GM18526 (cell line): ENCODE data around the gene TBX6.

Experiments used
- POLR2A ChIP-seq: IDR thresholded peaks from 3 replicates; pipeline ENCODE4 v1.6.1; 2011; ENCODE audit not compliant: insufficient read length; ENCODE audit errors: extremely low read depth

Gene TBX6

DNA sequence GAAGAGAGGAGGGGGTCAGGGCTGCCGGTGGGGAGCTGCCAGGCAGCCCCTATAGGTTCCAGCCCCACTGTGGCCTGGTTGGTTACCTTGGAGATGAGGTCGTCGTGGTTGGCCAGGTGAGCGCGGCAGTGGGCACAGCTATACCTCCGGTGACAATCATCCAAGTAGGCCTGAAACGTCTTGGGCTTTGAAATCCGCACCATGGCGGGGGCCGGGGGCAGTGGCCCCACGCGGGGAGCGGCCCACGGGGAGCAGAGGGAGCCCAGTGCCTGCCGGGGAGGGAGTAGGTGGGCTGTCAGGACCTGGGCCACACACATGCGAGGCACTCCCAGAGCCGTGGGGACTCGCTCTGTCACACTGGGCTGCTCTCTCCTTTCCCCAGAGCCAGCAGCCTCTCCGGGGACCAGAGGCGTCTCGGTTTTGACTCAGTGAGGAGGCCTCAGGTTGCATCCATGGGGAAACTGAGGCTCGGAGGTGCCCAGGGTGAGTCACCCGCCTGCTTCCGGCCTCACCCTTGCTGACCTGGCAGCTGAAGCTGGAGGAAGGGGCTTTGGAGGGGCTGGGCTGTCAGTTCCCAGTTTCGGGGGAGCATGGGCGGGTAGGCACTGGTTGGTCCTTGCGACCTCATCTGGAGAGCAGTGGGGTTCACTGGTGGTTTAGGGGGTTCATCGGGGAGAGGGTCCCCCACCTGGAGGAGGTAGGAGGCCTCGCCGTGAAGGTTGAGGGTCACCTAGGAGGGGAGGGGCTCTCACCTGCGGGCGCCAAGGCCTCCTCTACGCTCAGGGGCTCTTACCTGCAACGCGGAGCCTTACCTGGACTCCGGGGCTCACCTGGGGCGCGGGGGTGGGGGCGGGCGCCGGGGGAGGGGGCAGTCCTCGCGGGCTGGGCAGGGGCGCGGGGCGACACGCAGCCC, 3.7 kb upstream of the TBX6 start:
- no peak for TF ChIP-seq POLR2A

GRCh38 chr16:30094541-30095165, 2.9 kb upstream of the TBX6 start:
- TF ChIP-seq POLR2A, result no peak

GRCh38 chr16:30092373-30093010, 768 bp upstream of the TBX6 start:
- peak; percentile 56 for TF ChIP-seq POLR2A

DNA sequence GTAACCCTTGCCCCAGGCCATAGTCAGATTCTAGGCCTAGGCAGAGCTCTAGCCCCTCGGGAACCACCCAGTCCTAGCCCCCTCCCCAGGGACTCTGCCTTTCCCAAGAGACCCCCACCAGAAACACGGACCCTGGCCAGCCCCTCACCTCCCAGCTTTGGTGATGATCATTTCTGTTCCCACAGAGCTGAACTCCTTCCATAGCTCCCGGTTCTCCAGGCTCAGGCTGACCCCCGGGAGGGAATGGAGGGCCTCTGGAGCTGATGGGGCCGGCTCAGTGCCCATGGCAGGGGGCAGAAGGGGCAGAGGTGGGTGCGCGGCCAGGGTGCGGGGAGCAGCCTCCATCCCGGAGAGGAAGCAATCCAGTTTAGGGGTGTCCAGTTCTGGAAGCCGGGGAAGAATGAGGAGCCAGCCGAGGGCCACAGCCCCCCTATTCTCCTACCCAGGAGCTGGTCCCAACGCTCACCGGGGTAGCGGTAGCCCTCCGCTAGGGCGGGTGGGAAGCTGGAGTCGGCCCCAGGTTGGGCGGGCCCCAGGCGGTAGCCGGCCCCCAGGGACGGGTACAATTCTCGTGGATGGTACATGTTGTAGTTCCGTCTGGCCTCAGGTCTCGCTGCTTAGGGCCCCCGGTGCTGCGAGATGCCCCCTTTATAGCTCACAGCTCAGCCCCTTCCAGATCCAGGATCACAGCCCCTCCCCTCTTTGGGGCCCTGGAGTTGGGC, 953 bp downstream of the TBX6 start:
- no peak for TF ChIP-seq POLR2A

GRCh38 chr16:30088832-30089624, 2.7 kb downstream of the TBX6 start:
- TF ChIP-seq POLR2A, result no peak

GRCh38 chr16:30088237-30088831, 3.4 kb downstream of the TBX6 start:
- no peak for TF ChIP-seq POLR2A

DNA sequence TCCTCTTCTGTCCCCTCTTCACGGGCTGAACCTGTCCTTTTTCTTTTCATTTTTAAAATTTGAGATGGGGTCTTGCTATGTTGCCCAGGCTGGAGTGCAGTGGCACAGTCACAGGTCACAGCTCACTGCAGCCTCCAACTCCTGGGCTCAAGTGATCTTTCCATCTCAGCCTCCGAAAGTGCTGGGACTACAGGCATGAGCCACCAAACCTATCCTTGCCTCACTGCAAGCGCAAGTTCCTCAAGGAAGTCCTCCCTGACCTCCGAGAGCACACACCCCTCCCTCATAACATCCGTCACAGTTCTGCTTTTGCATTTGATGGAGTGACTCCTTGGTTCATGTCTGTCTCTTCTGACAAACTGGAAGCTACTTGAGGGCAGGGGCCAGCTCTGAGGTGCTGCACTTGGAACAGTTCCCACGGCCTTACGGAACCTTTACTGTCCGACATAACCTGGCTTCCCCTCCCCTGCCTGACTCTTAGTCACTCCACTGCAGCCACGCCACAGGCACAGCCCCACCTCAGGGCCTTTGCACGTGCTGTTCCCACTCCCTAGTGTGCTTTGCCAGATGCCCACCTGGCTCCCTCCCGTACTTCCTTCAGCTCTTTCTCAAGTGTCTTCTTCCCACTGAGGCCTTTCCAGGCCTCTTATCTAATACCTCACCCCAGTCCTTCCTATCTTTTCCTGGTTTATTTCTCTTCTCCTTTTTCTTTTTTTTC, 4.4 kb downstream of the TBX6 start:
- TF ChIP-seq POLR2A, result no peak

GRCh38 chr16:30086291-30087140, 5.2 kb downstream of the TBX6 start:
- no peak for TF ChIP-seq POLR2A

GRCh38 chr16:30085820-30086219, 5.9 kb downstream of the TBX6 start:
- TF ChIP-seq POLR2A, result no peak

DNA sequence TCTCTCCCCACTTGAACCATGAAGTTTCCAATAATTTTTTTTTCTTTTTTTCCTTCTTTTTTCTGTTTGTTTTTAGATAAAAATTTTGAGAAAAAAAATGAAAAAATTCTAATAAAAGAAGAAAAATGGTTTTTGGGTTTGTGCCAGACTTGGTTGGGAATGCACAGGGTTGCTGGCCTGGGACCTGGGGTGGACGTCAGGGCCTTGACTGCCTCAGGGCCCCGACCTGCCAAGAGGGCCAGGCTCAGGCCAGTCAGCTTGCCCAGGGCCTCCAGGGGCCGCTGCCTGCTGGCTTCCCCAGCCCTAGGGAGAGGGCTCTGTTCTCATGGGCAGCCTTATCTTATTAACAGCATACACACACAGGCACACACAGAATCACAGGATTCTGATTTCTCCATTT, 6.5 kb downstream of the TBX6 start:
- TF ChIP-seq POLR2A, result no peak

GRCh38 chr16:30084816-30085159, 6.9 kb downstream of the TBX6 start:
- no peak for TF ChIP-seq POLR2A

DNA sequence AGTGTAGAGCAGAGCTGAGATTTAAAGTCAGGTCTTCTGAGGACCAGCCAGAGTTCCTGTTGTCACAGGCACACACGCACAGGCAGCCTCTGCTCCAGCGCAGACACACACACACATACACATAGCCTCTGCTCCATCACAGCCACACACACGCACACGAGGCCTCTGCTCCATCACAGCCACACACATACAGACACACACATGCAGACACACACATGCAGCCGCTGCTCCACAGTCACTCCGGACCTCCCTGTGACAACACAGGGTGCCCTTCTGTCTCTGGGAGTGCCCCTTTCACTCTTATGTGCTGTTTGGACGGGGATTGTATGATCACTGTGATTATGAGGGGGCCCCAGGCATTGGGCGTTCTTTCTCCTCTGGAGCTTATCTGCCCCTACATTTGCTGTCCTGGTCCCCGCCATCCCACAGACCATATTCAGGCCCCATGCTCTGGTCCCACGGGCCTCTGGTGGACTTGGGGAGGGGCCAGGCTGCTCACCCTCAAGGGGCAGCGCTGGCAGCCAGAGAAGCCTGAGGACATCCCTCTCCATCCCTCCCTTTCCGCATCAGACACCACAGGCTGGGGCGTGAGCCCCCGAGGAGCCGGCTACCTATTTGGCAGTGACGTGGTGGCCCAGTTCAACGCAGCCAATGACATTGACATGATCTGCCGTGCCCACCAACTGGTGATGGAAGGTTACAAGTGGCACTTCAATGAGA, 7.5 kb downstream of the TBX6 start:
- no peak for TF ChIP-seq POLR2A
